ENCODE measurements around the gene EYA3. TPM values are rescaled to one million over a fixed set of nuclear protein-coding genes. Genes with fewer than 3 reads are reported as not detected.

EYA3 gene
- total RNA-seq, 1 experiment from 2014 or later, result 29.4 TPM

- Mint-ChIP-seq H3K9me3 (peaks cover 7% of the 10 kb centered on the region; the same call in 1 of the 2 replicates), H3K27ac (no peak overlapping the region)
- CTCF ChIA-PET, result interaction anchor here (1.1 to 1.4 kb wide), 2 partner anchors 16 to 19 kb away, joined by 3 read pairs; no protein-coding TSS in a partner anchor
Measured at GRCh38 chr1:28129150-28129549, 40.7 kb upstream of the EYA3 start.

More at GRCh38 chr1:28129150-28129549, 40.7 kb upstream of the EYA3 start:
- DNase-seq (ENCODE audit: low spot score), result no peak
- no peaks in the 10 kb centered on the region; the same call in 1 of the 2 replicates for H3K27me3 Mint-ChIP-seq (ENCODE audit: low read depth)
- no peaks in the 10 kb centered on the region for H3K36me3 Mint-ChIP-seq
- ATAC-seq, result no peak
- TF ChIP-seq E2F1 (CRISPR knock-in tag; IDR thresholded peaks at IDR 0.05) (no peak), PRDM15 (CRISPR knock-in tag; IDR thresholded peaks at IDR 0.05) (no peak), NFATC4 (CRISPR knock-in tag; IDR thresholded peaks at IDR 0.05) (no peak), CDX4 (CRISPR knock-in tag; IDR thresholded peaks at IDR 0.05; ENCODE audit: borderline replicate concordance) (no peak), NFYB (CRISPR knock-in tag; conservative IDR thresholded peaks at IDR 0.05; ENCODE audit: low read depth) (no peak), ESRRA (CRISPR knock-in tag; IDR thresholded peaks at IDR 0.05; ENCODE audit: borderline replicate concordance) (no peak), PRRX2 (CRISPR knock-in tag; IDR thresholded peaks at IDR 0.05) (no peak), FOXP1 (CRISPR knock-in tag; IDR thresholded peaks at IDR 0.05; ENCODE audit: borderline replicate concordance) (no peak), GRHL2 (CRISPR knock-in tag; IDR thresholded peaks at IDR 0.05; ENCODE audit: insufficient replicate concordance, severe bottlenecking) (no peak), ZSCAN18 (CRISPR knock-in tag; IDR thresholded peaks at IDR 0.05) (no peak), ETV6 (CRISPR knock-in tag; IDR thresholded peaks at IDR 0.05) (no peak), KAT7 (CRISPR knock-in tag; IDR thresholded peaks at IDR 0.05; ENCODE audit: borderline replicate concordance) (no peak), USF2 (CRISPR knock-in tag; IDR thresholded peaks at IDR 0.05) (no peak), USF1 (CRISPR knock-in tag; IDR thresholded peaks at IDR 0.05) (no peak), FOXJ3 (CRISPR knock-in tag; IDR thresholded peaks at IDR 0.05; ENCODE audit: borderline replicate concordance) (no peak), IRF1 (CRISPR knock-in tag; IDR thresholded peaks at IDR 0.05) (no peak), ELF4 (CRISPR knock-in tag; IDR thresholded peaks at IDR 0.05; ENCODE audit: low read depth) (no peak), SMAD3 (CRISPR knock-in tag; IDR thresholded peaks at IDR 0.05; ENCODE audit: borderline replicate concordance) (no peak), ZNF219 (CRISPR knock-in tag; IDR thresholded peaks at IDR 0.05; ENCODE audit: borderline replicate concordance) (no peak), TEAD4 (CRISPR knock-in tag; IDR thresholded peaks at IDR 0.05) (no peak)
- H3K4me1 Mint-ChIP-seq, result no peaks in the 10 kb centered on the region
- POLR2A ChIA-PET, result no interaction called here
- no peak overlapping the region for H3K4me3 Mint-ChIP-seq

All from WTC11 (cell line).